HL-60 (cell line): ENCODE results near the gene NINJ1.

ENCODE experiments used
- GABPA ChIP-seq: IDR thresholded peaks from 2 replicates; pipeline ENCODE4 v1.6.1; 2012; ENCODE audit warnings: low read depth
- POLR2AphosphoS5 ChIP-seq: IDR thresholded peaks from 2 replicates; pipeline ENCODE4 v1.6.1; 2012; ENCODE audit warnings: low read depth
- REST ChIP-seq: IDR thresholded peaks from 2 replicates; pipeline ENCODE4 v1.6.1; 2012; ENCODE audit warnings: low read depth; ENCODE audit not compliant: insufficient replicate concordance
- SPI1 ChIP-seq: IDR thresholded peaks from 2 replicates; pipeline ENCODE4 v1.6.1; 2012; ENCODE audit warnings: low read depth, mild to moderate bottlenecking, borderline replicate concordance
- TF ChIP-seq, protein P1 (sequence below): IDR thresholded peaks from one replicate; pipeline ENCODE4 v1.5.1; 2011; ENCODE audit warnings: low read length, control low read depth, inconsistent platforms; ENCODE audit not compliant: insufficient read depth

- TF ChIP-seq, protein P1, sequence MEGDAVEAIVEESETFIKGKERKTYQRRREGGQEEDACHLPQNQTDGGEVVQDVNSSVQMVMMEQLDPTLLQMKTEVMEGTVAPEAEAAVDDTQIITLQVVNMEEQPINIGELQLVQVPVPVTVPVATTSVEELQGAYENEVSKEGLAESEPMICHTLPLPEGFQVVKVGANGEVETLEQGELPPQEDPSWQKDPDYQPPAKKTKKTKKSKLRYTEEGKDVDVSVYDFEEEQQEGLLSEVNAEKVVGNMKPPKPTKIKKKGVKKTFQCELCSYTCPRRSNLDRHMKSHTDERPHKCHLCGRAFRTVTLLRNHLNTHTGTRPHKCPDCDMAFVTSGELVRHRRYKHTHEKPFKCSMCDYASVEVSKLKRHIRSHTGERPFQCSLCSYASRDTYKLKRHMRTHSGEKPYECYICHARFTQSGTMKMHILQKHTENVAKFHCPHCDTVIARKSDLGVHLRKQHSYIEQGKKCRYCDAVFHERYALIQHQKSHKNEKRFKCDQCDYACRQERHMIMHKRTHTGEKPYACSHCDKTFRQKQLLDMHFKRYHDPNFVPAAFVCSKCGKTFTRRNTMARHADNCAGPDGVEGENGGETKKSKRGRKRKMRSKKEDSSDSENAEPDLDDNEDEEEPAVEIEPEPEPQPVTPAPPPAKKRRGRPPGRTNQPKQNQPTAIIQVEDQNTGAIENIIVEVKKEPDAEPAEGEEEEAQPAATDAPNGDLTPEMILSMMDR = no peak
- TF ChIP-seq POLR2AphosphoS5 (no peak), SPI1 (no peak), GABPA (no peak), REST (no peak)
Observed at GRCh38 chr9:93072383-93072795, 61.7 kb downstream of the NINJ1 start.
